ENCODE measurements around the gene ATP1A1.

ATP1A1 gene

DNA sequence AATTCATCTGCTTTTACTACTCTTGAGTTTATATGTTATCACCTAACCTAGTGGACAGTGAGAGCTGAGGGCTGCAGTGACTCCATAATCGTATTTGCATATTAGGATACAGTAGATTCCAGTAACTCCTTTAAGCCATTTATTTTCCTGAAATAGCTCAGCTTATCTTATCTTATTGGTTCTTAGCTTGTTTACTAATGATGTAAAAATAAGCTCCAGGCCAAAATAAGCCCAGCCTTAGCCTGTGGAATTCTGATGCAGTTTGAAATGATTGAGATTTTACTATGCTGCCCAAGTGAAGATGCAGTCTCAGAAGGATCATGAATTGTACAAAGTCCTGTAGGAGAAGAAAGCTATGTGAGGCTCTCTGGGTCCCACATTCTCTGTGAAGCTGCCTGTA is 18.1 kb downstream of the ATP1A1 start:
- no peak for DNase-seq (ENCODE audit: low read depth)

DNA sequence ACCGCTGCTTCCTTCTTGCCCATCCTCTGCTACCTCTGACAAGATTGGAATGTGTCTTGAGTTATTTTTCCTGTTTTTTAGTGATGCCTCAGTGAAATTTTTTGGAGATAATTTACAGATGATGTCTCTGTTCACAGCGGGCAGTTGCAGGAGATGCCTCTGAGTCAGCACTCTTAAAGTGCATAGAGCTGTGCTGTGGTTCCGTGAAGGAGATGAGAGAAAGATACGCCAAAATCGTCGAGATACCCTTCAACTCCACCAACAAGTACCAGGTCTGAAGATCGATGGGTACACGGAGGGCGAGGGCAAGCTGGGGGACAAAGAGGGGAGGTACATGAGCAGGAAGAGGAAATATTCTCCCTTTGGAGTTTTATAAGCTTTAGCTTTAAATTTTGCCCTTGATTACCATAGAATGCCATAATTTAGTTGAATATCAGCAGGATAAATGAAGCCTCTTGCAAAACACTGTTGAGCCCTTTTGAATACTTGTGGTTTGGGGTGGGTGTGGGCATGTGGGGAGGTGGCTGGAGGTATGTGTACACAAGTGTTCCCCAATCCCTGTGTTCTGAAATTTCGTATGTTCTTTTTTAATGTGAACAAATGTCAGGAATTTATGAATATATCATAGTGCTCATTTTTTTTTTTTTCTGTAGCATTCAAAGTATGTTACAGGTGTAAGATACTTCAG is 19.8 kb downstream of the ATP1A1 start:
- DNase-seq (ENCODE audit: low read depth), result no peak

DNA sequence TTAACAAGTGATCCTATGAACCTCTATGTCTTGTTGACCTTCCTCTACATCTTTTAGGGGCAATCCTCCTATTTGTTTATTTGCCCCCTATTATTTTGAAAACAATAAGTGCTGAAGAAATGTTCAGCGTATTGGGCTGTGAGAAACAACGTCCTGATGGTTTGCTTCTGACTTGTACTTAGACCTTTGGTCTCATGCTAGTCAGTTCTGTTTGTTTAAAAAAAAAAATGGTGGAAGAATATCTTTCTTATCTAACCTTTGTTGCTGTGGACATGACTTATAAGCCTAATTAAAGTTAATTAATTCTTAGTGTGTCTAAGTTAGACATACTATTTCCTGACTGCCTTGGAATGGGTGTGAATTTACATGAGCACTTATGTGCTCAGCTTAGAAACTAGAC is 20.7 kb downstream of the ATP1A1 start:
- no peak for DNase-seq (ENCODE audit: low read depth)

DNA sequence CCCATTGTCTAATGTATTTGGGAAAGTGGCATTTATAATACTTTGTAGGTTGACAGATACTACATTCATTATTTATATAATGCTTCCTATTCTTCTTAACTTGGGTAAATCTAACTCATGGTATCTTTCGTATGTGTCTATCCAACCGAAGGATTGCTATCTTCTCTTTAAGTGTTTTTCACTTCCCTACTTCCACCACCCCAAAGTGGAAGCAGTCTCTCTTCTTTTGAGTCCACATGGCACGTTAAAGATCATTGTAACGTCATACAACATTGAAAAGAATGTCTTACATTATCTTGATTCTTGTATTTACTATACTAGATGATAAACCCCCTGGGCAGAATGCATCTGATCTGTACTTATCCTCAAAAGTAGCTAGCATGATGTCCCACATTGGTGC is 21.2 kb downstream of the ATP1A1 start:
- no peak for DNase-seq (ENCODE audit: low read depth)

DNA sequence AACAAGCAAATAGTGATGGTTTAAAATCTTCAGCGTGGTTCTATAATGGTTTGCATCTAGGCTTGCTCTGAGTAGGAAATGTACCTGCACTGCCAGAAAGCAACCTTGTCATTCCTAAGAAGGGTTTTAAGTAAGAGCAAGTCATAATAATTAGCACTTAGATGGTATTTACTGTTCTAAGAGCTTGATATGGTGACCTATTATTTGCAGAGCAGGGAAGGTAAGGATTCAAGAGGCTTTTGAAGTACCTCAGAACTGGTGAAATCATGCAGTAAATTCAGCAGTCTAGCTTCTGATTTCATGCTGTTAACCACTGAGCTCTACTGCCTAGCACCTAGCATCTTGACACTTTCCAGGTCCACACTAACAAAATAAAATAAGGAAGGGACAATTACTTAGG is 23.7 kb downstream of the ATP1A1 start:
- DNase-seq (ENCODE audit: low read depth), result no peak

DNA sequence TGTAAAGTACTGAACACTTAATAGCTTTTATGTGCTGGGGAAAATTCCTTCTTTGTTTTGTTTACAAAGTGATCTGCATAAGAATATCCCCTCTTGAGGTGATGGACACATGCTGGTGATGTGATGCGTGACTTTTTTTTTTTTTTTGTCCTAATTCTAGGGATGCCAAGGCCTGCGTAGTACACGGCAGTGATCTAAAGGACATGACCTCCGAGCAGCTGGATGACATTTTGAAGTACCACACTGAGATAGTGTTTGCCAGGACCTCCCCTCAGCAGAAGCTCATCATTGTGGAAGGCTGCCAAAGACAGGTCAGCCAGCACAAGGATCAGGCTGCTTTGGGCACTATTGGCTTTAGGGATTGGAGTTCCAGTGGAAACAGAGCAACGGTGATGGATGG is 24.7 kb downstream of the ATP1A1 start:
- DNase-seq (ENCODE audit: low read depth), result no peak

DNA sequence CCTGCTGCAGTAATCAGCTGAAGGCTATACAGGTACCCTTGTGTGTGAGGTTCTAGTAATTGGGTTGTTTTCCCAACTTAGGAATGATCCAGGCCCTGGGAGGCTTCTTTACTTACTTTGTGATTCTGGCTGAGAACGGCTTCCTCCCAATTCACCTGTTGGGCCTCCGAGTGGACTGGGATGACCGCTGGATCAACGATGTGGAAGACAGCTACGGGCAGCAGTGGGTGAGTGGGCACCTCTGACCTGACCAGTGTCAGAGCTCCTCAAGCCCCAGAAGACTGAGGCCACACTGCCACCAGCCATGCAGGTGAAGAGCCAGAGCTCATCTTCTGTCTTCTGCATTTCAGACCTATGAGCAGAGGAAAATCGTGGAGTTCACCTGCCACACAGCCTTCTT is 27.7 kb downstream of the ATP1A1 start:
- no peak for DNase-seq (ENCODE audit: low read depth)

DNA sequence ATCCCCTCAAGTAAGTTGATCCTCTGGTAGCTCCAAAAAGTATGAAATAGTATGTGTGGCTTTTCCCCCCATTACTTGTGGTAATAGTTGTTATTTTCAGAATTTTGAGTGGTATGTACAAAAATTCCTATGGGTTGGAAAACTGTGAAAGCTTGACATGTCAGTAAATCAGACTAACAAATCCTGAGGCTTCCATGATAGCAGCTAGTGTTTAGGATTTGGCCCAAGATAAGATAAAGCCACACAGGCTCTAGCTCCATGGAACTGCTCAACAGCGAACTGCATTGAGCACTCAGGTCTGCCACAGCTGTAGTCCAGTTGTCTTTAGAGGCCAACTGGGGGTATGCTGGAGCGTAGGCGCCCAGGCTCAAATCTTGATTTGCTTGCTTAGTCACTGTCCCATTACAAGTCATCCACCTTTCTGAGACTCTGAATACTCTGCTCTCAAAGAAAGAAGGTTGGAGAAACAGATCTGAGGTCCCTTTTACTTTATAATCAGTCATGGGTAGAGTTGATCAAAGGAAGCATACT is 28.7 kb downstream of the ATP1A1 start:
- no peak for DNase-seq (ENCODE audit: low read depth)

DNA sequence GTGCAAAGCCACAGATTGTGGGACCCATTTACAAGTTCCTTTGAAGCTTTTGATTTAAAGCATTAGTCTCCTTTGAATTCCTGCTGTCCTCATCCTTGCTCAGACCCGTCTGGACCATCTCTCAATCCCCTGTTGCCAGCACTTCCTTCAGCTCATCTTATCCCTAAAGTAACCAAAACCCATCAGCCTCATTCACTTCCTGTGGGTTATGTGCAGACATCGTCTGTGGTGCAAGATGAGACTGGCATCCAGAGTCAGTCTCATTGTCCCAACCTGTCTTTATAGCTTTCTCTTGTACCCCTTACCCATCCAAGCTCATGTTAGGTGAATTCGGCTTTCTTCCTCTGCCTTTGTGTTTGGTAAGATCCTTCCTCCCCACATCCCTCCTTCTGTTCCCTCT is 29.3 kb downstream of the ATP1A1 start:
- no peak for DNase-seq (ENCODE audit: low read depth)

DNA sequence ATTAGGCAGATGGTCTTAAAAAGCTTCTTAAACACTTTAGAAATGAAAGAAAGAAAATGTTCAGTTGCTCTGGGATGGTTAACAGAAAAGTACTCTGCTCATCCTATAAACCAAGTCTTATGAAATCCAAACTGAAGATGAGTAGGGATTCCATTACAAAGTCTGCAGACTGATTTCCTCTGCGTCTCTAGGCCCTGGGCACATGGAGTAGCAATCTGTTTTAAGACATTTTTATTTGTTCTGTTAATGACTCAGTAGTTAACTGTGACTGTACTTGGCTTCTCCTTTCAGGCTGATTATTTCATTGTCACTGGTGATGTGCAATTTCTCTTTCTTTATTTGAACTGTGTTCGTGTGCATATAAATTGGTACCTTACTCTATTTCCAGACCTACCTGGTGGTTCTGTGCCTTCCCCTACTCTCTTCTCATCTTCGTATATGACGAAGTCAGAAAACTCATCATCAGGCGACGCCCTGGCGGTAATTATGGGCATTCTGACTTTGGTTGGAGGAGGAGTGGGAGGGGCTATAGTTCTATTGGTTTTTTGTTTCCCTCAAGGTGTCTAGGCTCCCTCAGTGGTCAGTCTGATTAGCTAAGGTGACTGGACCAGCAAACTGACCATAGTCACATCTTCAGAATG is 30.6 kb downstream of the ATP1A1 start:
- no peak for DNase-seq (ENCODE audit: low read depth)

DNA sequence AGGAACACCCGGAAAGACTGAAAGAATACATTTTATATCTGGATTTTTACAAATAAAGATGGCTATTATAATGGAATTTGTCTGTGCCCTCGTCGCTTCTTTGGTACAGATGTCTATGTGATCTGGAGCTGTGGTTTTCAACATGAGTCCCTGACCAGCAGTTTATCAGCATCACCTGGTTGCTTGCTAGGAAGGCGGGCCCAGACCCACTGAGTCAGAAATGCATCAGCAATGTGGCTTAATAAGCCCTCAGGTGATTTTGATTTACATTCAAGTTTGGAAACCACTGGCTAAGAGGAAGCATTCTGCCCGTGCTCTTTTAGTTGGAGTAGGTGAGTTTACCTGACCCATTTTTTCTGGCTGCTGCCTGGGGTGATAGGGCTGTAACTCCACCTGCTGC is 31.7 kb downstream of the ATP1A1 start:
- no peak for DNase-seq (ENCODE audit: low read depth)

DNA sequence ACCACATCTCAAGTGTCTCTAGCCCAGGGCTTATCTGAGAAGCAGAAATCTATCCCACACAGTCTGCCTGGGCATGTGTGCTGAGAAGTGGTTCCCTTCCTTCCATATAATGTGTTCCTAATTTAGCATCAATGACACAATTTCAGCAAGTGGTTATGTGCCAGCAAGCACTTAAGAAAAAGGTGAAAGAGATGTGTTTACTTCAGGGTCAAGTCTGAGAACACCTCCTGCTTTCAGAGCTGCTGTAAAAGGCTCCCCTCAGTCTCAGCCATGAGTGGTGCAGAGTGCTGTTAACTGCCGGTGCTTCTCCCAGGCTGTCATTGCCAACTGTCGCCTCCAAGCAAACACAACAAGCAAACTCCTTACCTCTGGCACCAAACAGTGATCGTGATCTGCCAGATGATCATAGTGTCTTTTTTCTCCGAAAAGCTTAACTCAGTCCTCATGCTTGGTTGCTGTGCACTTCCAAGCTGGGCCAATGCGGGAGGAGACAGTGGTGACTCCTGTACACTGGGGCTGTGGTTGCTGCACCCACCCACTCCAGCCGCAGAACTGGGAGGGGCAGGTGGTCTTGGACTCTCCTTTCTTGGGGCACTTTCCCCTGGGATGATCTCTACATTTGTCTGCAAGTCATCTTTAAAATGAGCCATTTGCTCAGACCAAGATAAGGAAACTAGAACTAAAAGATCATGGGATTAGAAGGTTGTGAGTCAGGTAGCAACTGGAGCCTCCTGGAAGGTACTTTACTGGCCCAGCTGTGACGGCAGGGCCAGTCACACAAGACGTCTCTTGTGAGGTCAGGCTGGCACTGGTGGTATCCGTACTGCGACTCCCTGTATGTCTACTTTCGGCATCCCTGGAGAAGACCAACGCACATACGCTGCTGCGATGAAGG is 32.4 kb downstream of the ATP1A1 start:
- DNase-seq (ENCODE audit: low read depth), result no peak

DNA sequence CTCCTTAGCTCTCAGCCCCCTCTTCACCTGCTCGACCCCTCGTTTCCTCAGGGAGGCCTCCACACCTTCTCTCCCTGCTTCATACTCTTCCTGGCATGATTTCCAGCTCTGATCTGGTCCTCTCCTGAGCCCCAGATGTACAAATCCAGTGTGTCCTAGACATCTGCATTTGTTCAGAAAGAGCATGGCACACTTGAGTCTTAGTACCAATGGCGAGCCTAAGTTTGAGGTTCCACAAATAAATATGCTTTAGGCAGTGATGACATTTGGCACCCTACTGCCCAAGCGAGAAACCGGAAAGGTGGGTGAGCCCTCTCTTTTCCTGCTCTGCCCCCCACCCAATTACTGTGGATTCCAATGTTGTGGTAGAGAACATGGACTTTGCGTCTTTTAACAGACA is 34.0 kb downstream of the ATP1A1 start:
- no peak for DNase-seq (ENCODE audit: low read depth)

DNA sequence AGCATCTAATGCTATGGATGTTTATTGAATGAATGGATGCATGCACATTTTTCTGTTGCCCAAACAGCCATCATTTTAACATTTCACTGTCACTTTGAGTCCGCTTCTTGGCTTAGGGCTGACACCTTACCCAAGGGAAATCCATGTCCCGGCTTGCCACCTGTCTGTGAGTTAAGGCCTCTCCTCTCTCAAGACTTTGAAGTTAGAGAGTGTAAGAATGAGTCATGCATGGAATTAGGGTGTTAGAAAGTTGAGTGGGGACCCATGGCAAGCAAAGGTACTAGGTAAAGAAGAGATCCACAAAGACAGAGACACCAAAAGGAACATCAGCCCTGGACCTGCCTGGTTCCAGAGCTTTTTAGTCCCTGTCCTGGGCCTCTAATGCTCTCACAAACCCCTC is 35.1 kb downstream of the ATP1A1 start:
- DNase-seq (ENCODE audit: low read depth), result no peak

DNA sequence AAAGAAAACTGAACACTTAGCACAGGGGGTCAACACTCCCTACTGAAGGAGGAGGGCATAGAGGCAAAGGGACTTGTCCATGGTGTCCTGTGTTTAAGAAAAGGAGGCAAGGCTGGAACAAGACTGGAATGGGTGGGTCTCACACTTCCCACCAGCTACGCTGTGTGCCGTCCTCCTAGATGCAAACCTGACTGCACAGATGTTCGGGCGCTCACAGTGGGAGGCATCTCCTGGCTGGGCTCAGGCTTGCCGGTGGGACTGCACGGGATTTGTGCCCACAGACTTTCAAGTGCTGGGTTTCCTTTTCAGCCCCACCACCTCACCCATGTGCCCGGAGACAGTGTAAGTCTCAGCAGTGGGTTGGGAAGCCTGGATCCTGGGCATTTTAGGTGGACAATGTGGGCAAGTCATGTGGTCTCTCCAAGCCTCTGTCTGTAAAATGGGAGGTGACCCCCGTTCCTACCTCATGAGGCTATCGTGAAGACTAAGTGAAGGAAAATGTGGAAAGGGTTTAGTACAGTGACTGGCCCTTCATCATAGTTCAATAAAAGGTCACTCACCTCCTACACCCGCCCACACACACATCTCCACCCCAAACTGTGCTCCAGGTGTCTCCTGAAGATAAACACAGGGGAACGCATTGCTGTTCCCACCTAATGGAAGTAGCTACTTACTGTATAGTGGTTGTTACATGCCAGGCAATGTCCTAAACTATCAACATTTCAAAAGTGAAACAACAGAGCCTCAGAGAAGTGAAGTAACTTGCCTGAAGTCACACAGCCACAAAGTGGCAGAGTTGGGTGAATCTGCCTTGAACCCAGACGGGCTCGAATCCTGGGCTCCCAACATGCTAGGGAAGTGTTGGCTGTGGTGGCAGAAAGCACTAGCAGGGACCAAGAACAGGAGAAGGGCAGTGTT is 36.0 kb downstream of the ATP1A1 start:
- DNase-seq (ENCODE audit: low read depth), result no peak

DNA sequence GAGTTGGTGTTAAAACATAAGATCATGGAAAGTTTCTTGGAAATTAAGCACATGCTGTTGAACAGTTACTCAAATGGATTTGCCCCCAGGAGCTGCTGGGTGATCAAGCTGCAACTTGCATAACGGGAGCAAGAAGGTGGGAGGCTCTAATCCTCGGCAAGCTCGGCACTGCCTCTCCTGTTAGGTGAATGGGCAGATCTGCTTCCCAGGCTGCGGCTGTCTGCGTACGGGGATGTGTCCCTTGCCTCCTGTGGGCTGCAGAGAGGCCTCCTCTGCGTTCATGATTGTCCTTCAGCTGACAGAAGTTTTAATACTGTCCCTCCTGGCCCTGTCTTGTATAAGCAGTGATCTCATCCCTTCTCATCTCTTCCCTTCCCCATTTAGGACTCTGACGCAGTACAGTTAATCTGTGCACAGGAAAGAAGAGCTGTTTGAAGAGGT is 36.7 kb downstream of the ATP1A1 start:
- DNase-seq (ENCODE audit: low read depth), result no peak

DNA sequence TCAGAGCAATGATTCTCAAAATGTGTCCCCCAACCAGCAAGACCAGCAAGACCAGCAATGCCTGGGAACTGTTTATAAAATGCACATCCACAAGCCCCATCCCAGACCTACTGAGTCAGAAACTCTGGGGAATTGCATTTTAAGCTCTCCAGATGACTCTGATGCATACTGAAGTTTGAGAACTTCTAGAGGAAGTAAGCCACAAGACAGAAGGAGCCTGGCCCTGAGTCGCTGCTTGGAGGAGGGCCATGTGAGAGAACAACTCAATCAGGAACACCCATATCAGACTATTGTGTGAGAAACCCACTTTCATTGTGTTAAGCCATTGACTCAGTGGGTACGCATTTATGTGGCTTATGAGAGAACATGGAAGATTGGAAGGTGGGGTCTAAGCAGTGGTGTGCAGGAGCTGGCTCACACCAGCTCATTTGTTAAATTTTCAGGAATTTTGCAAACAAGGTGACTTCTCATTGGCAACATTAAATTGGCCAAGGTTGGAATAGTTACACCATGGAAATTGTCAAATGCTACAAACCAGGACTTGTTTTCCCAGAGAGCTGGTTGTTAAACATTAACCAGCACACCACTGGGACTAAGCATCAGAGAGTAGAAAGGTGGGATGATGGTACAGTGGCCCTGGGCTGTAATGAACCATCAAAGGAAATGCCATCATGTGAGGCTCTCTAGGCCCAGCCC is 38.9 kb downstream of the ATP1A1 start:
- no peak for DNase-seq (ENCODE audit: low read depth)

DNA sequence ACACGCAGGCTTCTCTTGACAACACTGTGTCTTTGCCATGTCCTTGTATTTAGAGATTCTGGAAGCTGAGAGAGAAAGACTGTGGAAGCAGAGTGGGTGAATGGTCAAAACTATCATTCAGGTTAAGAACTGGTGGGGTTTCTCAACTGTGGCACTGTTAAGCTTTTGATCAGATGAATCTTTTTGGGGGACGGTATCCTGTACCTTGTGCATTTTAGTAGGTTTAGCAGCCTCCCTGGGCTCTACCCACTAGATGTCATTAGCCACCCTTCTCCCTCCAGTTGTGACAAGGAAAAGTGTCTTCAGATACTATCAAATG is 39.4 kb downstream of the ATP1A1 start:
- no peak for DNase-seq (ENCODE audit: low read depth)

DNA sequence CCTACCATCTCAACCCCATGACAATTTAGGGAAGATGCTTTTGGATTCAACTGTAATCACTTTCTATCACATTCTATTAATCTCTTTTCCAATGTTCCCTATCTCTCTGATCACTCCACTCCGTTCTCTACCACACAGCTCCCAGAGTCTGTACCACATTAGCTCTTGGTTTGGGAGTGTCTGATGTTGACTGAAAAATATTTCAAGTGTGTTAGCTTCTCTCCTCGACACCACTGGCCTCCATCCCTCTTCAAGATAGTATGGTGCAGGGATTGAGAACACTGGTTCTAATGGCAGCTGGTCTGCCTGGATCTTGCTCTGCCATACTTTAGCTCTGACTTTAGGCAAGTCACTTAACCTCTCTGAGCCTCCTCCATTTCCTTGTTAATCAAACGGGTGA is 39.9 kb downstream of the ATP1A1 start:
- no peak for DNase-seq (ENCODE audit: low read depth)

DNA sequence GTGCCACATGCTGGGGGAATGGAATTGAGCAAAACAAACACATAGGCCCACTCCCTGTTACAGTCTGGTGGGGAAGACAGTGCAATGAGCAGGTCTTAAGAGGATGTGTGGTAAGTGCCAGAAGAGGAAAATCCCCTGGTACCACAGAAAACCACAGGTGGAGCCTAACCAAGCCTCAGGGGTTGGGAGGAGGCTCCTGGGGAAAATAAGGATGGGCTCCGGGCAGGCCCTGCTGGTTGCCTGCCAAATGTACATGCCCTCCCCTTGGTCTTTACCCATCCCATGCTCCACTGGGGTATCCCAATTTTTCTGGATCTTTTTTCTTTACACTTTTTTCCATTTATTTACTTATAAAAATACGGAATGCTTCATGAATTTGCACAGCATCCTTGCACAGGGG is 40.4 kb downstream of the ATP1A1 start:
- DNase-seq (ENCODE audit: low read depth), result no peak

DNA sequence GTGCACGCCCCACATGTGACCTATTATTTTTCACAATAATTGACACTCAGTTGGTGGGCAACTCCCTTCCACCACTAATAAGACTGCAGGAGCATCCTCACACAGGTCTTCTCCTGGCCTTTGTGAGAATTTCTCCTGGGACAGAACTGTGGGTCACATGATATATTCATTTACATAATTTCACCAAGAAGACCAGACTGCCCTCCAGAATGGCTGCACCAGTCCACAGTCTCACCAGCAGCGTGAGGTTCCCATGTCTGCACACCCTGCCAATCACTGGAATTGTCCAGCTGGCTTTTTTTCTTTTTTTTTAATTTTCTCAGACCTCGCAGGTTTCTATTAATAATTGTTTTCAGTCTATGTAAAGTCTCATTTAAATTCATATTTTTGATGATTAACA is 41.3 kb downstream of the ATP1A1 start:
- no peak for DNase-seq (ENCODE audit: low read depth)

Measured in HS-27A (cell line).